Prostate gland (tissue), 2 donors: Measurements from ENCODE around the gene KCTD1.

Experiments used
- POLR2A ChIP-seq: fragments of 450-650 bp; IDR thresholded peaks from one replicate; pipeline ENCODE4 v1.6.1; 2016; ENCODE audit warnings: antibody characterized with exemption, mild to moderate bottlenecking
- POLR2AphosphoS5 ChIP-seq: sonication (generic); formaldehyde crosslinking; IDR thresholded peaks from one replicate; pipeline ENCODE4 v1.6.1; 2017; ENCODE audit warnings: antibody characterized with exemption
- TF ChIP-seq, protein P1 (sequence below), 4 experiments: fragments of 200-600 bp in 2 of 4; fragments of 450-650 bp in 2 of 4; sonication (generic) in 2 of 4; IDR thresholded peaks; 1 replicate in 3 of 4; 2 replicates in 1 of 4; pipeline ENCODE4 v1.5.1; 2016 to 2019; ENCODE audit warnings: antibody characterized with exemption in 4 of 4, mild to moderate bottlenecking in 2 of 4, moderate library complexity in 2 of 4

- TF ChIP-seq, protein P1, sequence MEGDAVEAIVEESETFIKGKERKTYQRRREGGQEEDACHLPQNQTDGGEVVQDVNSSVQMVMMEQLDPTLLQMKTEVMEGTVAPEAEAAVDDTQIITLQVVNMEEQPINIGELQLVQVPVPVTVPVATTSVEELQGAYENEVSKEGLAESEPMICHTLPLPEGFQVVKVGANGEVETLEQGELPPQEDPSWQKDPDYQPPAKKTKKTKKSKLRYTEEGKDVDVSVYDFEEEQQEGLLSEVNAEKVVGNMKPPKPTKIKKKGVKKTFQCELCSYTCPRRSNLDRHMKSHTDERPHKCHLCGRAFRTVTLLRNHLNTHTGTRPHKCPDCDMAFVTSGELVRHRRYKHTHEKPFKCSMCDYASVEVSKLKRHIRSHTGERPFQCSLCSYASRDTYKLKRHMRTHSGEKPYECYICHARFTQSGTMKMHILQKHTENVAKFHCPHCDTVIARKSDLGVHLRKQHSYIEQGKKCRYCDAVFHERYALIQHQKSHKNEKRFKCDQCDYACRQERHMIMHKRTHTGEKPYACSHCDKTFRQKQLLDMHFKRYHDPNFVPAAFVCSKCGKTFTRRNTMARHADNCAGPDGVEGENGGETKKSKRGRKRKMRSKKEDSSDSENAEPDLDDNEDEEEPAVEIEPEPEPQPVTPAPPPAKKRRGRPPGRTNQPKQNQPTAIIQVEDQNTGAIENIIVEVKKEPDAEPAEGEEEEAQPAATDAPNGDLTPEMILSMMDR (IDR thresholded peaks at IDR 0.05): no peak
- TF ChIP-seq POLR2AphosphoS5: no peak
- TF ChIP-seq POLR2A: no peak
Measured at GRCh38 chr18:26439537-26439936, 108.8 kb downstream of the KCTD1 start.
